GM12873 (cell line): Measurements from ENCODE around the gene ZNF692.

Experiments
- TF ChIP-seq, protein P1 (sequence below): IDR thresholded peaks from 2 replicates; pipeline ENCODE4 v1.5.1; 2012; ENCODE audit warnings: low read depth, mild to moderate bottlenecking, moderate library complexity, low read length, control low read depth; ENCODE audit not compliant: insufficient read depth; ENCODE audit errors: missing control alignments

Gene ZNF692

DNA sequence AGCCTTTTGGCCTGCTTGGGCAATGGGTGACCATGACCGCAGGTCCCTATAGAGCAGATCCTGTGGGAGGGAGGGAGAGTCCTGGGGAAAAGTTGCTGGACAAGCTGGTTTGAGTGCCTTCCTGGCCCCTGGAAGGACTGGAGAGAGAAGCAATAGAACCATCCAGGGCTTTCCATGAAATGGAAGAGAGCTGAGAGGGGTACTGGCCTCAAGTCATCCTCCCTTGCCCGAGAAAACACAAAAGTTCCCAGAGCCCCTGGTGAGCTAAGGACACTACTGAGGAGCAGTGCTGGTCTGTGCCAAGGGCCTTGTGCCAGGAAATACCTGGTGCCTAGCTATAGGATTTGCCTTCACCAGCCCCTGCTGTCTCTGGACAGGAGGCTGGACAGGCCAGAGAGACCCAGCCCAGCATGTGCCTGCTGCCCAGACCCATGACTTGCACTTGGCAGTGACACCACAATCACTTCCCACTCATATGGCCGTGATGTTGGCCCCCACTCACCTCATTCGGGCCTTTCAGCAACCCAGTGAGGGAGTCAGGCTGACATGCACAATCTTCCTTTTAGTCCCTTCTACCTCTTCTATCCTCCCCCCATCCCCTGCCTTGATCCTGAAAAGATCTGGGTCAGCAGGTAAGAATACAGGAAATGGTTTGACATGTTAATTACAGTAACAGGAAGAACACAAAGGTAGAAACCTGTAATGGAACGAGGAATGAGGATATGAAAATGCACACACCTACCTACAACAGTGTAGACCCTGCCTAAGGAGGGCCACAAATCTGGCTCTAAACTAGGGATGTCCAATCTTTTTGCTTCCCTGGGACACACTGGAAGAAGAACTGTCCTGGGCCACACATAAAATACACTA is 40.1 kb downstream of the ZNF692 start:
- TF ChIP-seq, protein P1, sequence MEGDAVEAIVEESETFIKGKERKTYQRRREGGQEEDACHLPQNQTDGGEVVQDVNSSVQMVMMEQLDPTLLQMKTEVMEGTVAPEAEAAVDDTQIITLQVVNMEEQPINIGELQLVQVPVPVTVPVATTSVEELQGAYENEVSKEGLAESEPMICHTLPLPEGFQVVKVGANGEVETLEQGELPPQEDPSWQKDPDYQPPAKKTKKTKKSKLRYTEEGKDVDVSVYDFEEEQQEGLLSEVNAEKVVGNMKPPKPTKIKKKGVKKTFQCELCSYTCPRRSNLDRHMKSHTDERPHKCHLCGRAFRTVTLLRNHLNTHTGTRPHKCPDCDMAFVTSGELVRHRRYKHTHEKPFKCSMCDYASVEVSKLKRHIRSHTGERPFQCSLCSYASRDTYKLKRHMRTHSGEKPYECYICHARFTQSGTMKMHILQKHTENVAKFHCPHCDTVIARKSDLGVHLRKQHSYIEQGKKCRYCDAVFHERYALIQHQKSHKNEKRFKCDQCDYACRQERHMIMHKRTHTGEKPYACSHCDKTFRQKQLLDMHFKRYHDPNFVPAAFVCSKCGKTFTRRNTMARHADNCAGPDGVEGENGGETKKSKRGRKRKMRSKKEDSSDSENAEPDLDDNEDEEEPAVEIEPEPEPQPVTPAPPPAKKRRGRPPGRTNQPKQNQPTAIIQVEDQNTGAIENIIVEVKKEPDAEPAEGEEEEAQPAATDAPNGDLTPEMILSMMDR = no peak

DNA sequence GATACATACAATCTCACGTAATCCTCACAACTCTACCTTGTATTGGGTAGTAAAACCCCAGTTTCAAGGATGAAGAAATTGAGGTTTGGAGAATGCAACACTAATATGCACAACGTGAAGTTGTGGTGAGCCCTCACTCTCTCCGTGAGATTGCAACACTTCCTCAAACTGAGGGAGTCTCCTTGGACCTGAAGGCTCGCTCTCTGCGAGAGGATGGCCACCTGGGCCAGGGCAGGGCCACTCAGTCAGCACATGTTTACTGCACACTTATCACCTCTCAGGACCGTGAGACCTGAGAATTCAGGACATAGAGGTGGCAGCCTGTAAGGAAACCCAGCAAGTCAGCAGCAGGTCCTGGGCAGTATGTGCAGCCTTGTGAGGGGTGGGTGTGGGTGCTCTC is 41.8 kb downstream of the ZNF692 start:
- TF ChIP-seq, protein P1 = no peak

DNA sequence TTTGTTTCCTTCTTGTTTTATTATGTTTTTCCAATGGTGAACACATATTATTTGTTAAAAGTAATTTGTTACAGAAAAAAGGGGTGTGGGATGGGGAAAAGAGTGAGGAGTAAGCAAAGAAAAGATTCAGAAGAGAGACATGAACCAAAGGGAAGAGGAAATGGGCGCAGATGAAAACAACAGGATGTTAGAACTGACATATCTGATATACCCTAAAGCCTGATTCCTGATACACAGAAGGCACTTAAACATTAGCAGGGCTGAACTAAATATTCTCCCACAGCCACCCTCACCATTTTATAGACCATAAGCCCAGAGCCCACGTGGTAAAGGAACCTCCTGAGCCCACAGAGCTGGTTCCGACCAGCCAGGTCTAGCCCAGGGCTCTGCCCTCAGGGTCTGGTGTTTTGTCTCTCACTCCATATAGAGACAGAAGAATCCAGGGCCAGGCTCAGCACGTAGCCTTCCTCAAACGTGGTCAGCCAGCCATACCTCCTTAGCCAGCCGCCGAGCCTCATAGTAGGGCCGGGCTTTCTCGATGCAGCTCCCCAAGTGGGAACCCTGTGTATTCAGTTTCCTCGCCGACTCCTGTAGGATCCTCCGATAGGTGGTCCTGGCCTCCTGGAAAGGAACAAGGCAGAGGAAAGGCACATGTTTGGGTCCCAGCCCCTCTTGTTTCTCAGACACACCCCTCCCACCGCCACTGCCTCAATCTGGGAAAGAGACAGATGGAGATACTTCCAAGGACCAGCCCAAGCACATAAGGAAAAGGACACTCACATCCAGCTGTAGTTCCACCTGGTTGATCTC is 42.6 kb downstream of the ZNF692 start:
- TF ChIP-seq, protein P1 = no peak

DNA sequence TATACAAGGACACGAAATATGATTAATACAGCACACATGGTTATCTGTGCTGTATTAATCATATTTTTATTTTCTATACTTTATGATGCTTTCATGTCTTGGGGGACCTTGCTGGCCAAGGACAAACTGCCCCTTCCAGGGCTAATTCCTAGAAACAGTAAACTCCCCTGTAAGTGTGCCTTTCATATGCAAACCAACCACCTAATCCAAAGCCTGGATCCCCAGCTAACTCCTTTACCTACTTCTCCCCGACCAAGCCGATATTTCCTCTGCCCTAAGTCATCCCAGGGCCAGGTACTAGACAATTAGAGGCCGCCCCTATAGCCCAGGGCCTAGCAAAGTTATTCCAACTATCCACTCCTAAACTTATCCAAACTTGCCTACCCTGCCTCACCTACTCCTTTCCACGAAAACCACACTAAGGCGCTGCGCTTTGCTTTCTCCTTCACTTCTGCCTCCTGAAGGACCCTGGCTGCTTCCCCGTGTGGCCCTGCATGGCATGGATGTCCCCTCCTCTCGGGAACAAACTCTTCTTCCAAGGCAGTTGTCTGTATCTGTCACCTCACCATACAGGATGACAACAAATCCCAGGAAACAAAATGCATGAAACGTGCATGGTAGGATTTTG is 43.4 kb downstream of the ZNF692 start:
- TF ChIP-seq, protein P1 = no peak

DNA sequence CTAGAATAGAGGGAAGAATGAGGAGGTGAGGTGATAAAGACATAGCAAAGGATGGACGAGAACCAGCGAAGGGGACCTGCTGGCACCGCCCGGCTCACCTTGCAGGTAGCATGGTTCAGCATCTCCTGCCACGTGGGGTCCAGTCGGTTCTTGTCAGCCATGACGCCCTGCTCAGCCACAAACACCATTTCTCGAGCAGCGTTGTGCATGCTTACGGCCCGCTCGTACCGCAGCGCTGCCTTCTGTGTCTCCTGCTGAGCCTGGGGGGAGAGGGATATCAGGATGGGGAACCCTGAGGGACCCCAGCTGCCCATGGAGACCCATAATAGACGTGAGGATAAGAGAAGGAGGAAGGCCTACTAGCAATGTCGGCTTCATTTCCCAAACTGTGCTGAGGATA is 44.5 kb downstream of the ZNF692 start:
- TF ChIP-seq, protein P1 = no peak

DNA sequence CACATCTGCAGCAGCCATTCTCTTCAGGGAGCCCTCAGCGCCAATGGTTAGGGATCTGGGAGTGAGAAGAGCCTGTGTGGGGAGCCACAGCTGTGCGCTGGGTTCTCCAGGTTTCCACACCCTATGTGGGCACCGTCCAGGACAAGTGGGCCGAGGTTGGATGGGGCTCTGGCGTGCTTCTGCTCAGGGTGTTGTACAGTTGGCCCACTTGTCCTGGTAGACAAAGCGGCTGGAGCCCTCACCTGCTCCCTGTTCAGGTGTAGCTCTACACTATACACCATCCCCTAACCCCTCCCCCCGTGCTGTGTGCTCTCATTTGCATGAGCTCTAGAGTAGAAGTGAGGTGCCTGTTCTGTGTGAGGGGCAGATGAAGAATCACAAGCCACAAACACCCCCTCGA is 45.3 kb downstream of the ZNF692 start:
- TF ChIP-seq, protein P1 = no peak
